Measurements from ENCODE around the gene UNC5C.
"Not testable (repeated sequence)": the region's sequence is repeated elsewhere in the genome, so short reads cannot be mapped to it uniquely, and the experiment has no call there.

The UNC5C gene

DNA sequence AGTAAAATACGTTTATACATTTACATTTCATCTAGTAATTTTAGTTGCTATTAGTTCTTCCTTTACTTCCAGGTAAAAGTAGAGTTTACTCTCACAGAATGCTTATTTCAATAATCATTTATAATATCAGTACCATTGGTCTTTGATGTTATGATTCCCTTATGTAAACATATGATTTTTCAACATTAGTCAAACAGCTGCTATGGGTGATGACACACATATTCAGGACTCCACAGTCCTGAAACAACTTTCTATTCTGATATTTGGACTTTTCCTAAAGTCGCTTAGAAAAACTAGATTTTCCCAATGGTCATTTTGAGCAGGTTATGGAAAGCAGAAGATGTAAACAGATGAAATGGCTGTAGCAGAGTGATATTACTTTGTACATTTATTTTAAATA, 369.8 kb downstream of the UNC5C start:
- 100% methylated on average over 1 of the region's 2 CpGs for WGBS (ENCODE audit: insufficient coverage)
- H3K9me3 ChIP-seq (ENCODE audit: control extremely low read depth in 1 of 5, control insufficient read depth in 4 of 5, insufficient read depth in 2 of 5, low read depth in 1 of 5, low read length in 4 of 5), result no peaks in the 10 kb centered on the region
- no peak for DNase-seq
- ChIA-PET CTCF (no interaction called here), POLR2A (no interaction called here)
- H3K4me3 ChIP-seq (ENCODE audit: control insufficient read depth in 1 of 7, extremely low read depth in 1 of 7, insufficient read depth in 4 of 7, low read depth in 2 of 7, low read length in 6 of 7), result no peak overlapping the region
- no peaks in the 10 kb centered on the region for H3K27me3 ChIP-seq (replicated peaks in 2 of 5; ENCODE audit: control insufficient read depth in 4 of 5, insufficient read depth in 5 of 5, low read length in 4 of 5)
- H3K4me1 ChIP-seq (ENCODE audit: control extremely low read depth in 1 of 4, control insufficient read depth in 4 of 4, insufficient read depth in 4 of 4, low read length in 3 of 4), result no peaks in the 10 kb centered on the region
- H3K27ac ChIP-seq (ENCODE audit: insufficient read depth in 1 of 2, low read depth in 1 of 2, low read length in 2 of 2, poor library complexity in 1 of 2, severe bottlenecking in 2 of 2), result no peak overlapping the region
- no peaks in the 10 kb centered on the region for H3K36me3 ChIP-seq (ENCODE audit: control insufficient read depth in 4 of 4, insufficient read depth in 4 of 4, low read length in 3 of 4)

DNA sequence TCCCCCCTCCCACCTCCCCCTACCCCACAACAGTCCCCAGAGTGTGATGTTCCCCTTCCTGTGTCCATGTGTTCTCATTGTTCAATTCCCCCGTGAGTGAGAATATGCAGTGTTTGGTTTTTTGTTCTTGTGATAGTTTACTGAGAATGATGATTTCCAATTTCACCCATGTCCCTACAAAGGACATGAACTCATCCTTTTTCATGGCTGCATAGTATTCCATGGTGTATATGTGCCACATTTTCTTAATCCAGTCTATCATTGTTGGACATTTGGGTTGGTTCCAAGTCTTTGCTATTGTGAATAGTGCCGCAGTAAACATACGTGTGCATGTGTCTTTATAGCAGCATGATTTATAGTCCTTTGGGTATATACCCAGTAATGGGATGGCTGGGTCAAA, 377.4 kb downstream of the UNC5C start:
- DNase-seq; H3K4me1 ChIP-seq (ENCODE audit: control extremely low read depth in 1 of 4, control insufficient read depth in 4 of 4, insufficient read depth in 4 of 4, low read length in 3 of 4); H3K36me3 ChIP-seq (ENCODE audit: control insufficient read depth in 4 of 4, insufficient read depth in 4 of 4, low read length in 3 of 4); H3K4me3 ChIP-seq (ENCODE audit: control insufficient read depth in 1 of 7, extremely low read depth in 1 of 7, insufficient read depth in 4 of 7, low read depth in 2 of 7, low read length in 6 of 7); H3K27me3 ChIP-seq (replicated peaks in 2 of 5; ENCODE audit: control insufficient read depth in 4 of 5, insufficient read depth in 5 of 5, low read length in 4 of 5); H3K9me3 ChIP-seq (ENCODE audit: control extremely low read depth in 1 of 5, control insufficient read depth in 4 of 5, insufficient read depth in 2 of 5, low read depth in 1 of 5, low read length in 4 of 5); CTCF ChIA-PET; H3K27ac ChIP-seq (ENCODE audit: insufficient read depth in 1 of 2, low read depth in 1 of 2, low read length in 2 of 2, poor library complexity in 1 of 2, severe bottlenecking in 2 of 2); POLR2A ChIA-PET: not testable (repeated sequence)
- no CpG with 5 or more reads among the region's 3 CpGs for WGBS (ENCODE audit: insufficient coverage)

DNA sequence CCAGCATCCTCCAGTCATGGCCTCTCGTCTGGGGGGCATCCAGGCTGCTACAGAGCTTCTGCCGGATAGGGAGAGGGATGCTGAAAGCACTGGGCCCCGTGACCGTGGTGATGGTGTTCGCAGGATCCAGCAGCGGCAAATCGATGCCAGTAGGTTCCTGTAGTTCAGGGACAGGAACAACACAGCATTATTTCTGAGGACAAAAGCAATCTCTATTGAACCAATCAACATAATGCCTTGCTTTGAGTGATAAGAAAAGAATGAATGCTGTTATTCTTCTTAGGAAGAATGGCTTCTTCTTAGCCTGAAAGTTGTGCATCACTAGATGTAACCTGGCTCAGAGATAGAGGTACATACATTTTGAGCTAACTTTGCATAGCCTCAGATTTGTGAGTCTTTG, 378.6 kb downstream of the UNC5C start:
- Histone ChIP-seq H3K27me3 (replicated peaks in 2 of 5; ENCODE audit: control insufficient read depth in 4 of 5, insufficient read depth in 5 of 5, low read length in 4 of 5) (no peaks in the 10 kb centered on the region), H3K9me3 (ENCODE audit: control extremely low read depth in 1 of 5, control insufficient read depth in 4 of 5, insufficient read depth in 2 of 5, low read depth in 1 of 5, low read length in 4 of 5) (no peaks in the 10 kb centered on the region), H3K4me3 (ENCODE audit: control insufficient read depth in 1 of 7, extremely low read depth in 1 of 7, insufficient read depth in 4 of 7, low read depth in 2 of 7, low read length in 6 of 7) (no peak overlapping the region), H3K27ac (ENCODE audit: insufficient read depth in 1 of 2, low read depth in 1 of 2, low read length in 2 of 2, poor library complexity in 1 of 2, severe bottlenecking in 2 of 2) (no peak overlapping the region), H3K4me1 (ENCODE audit: control extremely low read depth in 1 of 4, control insufficient read depth in 4 of 4, insufficient read depth in 4 of 4, low read length in 3 of 4) (peaks cover 0 to 2% (median 0%) of the 10 kb centered on the region in 4 experiments), H3K36me3 (ENCODE audit: control insufficient read depth in 4 of 4, insufficient read depth in 4 of 4, low read length in 3 of 4) (no peaks in the 10 kb centered on the region)
- 96% methylated on average over 5 of the region's 7 CpGs for WGBS (ENCODE audit: insufficient coverage)
- DNase-seq, result no peak
- ChIA-PET POLR2A (no interaction called here), CTCF (no interaction called here)

DNA sequence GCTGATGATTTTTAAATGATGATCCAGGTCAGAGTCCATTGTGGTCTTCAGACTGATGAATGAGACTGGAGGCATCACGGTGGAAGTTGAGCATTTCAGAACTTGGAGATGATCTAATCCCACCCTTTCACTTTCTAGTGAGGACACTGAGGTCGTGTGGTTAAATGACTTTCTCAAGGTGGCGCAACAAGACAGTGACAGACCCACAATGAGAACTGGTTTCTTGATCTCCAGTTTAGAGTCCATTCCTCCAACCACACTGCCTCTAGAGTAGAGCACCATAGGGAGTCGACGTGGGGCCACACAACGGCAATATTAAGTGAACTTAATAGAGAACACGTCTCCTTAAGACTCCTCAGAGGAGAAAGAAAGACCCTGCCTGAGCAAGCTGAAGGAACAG, 381.0 kb downstream of the UNC5C start:
- WGBS (ENCODE audit: insufficient coverage), result 98% methylated on average over 4 of the region's 7 CpGs
- ChIA-PET POLR2A (no interaction called here), CTCF (interaction anchor here (0.9 to 2.0 kb wide), 5 partner anchors 10 to 1987 kb away, joined by 3 to 5 read pairs (median 3); no protein-coding TSS in a partner anchor)
- Histone ChIP-seq H3K27me3 (replicated peaks in 2 of 5; ENCODE audit: control insufficient read depth in 4 of 5, insufficient read depth in 5 of 5, low read length in 4 of 5) (no peaks in the 10 kb centered on the region), H3K4me1 (ENCODE audit: control extremely low read depth in 1 of 4, control insufficient read depth in 4 of 4, insufficient read depth in 4 of 4, low read length in 3 of 4) (peaks cover 0 to 2% (median 0%) of the 10 kb centered on the region in 4 experiments), H3K27ac (ENCODE audit: insufficient read depth in 1 of 2, low read depth in 1 of 2, low read length in 2 of 2, poor library complexity in 1 of 2, severe bottlenecking in 2 of 2) (no peak overlapping the region), H3K9me3 (ENCODE audit: control extremely low read depth in 1 of 5, control insufficient read depth in 4 of 5, insufficient read depth in 2 of 5, low read depth in 1 of 5, low read length in 4 of 5) (no peaks in the 10 kb centered on the region), H3K36me3 (ENCODE audit: control insufficient read depth in 4 of 4, insufficient read depth in 4 of 4, low read length in 3 of 4) (no peaks in the 10 kb centered on the region), H3K4me3 (ENCODE audit: control insufficient read depth in 1 of 7, extremely low read depth in 1 of 7, insufficient read depth in 4 of 7, low read depth in 2 of 7, low read length in 6 of 7) (no peak overlapping the region)
- no peak for DNase-seq

DNA sequence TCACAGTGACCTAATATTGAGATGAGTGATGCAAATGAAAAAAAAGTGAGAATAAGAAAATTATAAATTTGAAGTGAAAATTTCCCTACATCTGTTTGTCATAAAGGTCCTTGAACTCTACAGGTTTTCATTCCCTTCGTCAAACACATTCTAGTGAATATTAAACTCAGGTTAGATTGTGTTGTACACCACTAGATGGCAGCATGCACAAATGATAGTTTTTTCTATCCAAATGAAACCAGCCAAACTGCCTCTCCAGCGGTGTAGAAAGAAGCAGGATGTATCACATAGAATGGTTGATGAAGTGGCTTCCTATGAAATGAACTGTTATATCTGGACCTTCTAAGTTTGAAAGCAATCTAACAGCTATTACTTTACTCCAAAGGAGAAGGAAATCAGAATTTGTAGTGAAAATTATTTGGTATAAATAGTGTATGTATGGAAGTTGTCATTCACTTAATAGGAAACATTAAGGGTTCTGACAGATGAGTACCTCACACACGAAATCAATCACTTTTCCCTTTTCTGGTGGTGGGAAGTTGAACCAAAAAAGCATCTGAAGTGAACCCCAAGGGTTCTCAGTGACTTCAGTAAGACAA, 382.7 kb downstream of the UNC5C start:
- ChIA-PET CTCF (interaction anchor here (0.7 to 2.0 kb wide), 6 partner anchors 9 to 1986 kb away, joined by 3 to 5 read pairs (median 4); no protein-coding TSS in a partner anchor), POLR2A (no interaction called here)
- no peaks in the 10 kb centered on the region for H3K9me3 ChIP-seq (ENCODE audit: control extremely low read depth in 1 of 5, control insufficient read depth in 4 of 5, insufficient read depth in 2 of 5, low read depth in 1 of 5, low read length in 4 of 5)
- no peak overlapping the region for H3K4me3 ChIP-seq (ENCODE audit: control insufficient read depth in 1 of 7, extremely low read depth in 1 of 7, insufficient read depth in 4 of 7, low read depth in 2 of 7, low read length in 6 of 7)
- no peak overlapping the region for H3K27ac ChIP-seq (ENCODE audit: insufficient read depth in 1 of 2, low read depth in 1 of 2, low read length in 2 of 2, poor library complexity in 1 of 2, severe bottlenecking in 2 of 2)
- H3K36me3 ChIP-seq (ENCODE audit: control insufficient read depth in 4 of 4, insufficient read depth in 4 of 4, low read length in 3 of 4), result no peaks in the 10 kb centered on the region
- H3K4me1 ChIP-seq (ENCODE audit: control extremely low read depth in 1 of 4, control insufficient read depth in 4 of 4, insufficient read depth in 4 of 4, low read length in 3 of 4), result peaks cover 0 to 2% (median 0%) of the 10 kb centered on the region in 4 experiments
- peak; percentile 64 to 86 (median 81) for DNase-seq
- no CpG with 5 or more reads among the region's 3 CpGs for WGBS (ENCODE audit: insufficient coverage)
- no peaks in the 10 kb centered on the region for H3K27me3 ChIP-seq (replicated peaks in 2 of 5; ENCODE audit: control insufficient read depth in 4 of 5, insufficient read depth in 5 of 5, low read length in 4 of 5)

DNA sequence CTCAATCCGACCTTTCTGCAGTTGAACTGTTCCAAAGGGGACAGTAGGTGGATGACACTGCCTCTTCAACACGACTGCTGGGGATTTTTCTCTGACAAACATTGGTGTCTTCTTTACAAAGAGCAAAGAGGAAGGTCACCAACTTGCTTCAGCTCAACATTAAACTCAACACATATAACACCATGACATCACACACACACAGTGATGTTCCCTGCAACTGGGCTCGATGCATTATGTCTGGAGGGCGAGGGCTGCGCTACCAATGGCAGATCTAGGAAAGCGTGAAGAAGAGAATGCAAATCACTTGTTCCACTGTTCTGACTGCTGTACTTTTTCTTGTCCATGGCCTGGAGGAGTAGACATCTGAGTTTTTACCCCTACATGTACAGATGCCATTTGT, 385.9 kb downstream of the UNC5C start:
- ChIA-PET CTCF (interaction anchor here (0.9 kb wide), 1 partner anchor 382 kb away, joined by 3 read pairs; no protein-coding TSS in a partner anchor), POLR2A (no interaction called here)
- no peak overlapping the region for H3K27ac ChIP-seq (ENCODE audit: insufficient read depth in 1 of 2, low read depth in 1 of 2, low read length in 2 of 2, poor library complexity in 1 of 2, severe bottlenecking in 2 of 2)
- H3K4me1 ChIP-seq (ENCODE audit: control extremely low read depth in 1 of 4, control insufficient read depth in 4 of 4, insufficient read depth in 4 of 4, low read length in 3 of 4), result peaks cover 0 to 5% (median 2%) of the 10 kb centered on the region in 4 experiments
- no peaks in the 10 kb centered on the region for H3K27me3 ChIP-seq (replicated peaks in 2 of 5; ENCODE audit: control insufficient read depth in 4 of 5, insufficient read depth in 5 of 5, low read length in 4 of 5)
- no peak for DNase-seq
- no peak overlapping the region for H3K4me3 ChIP-seq (ENCODE audit: control insufficient read depth in 1 of 7, extremely low read depth in 1 of 7, insufficient read depth in 4 of 7, low read depth in 2 of 7, low read length in 6 of 7)
- H3K36me3 ChIP-seq (ENCODE audit: control insufficient read depth in 4 of 4, insufficient read depth in 4 of 4, low read length in 3 of 4), result no peaks in the 10 kb centered on the region
- no peaks in the 10 kb centered on the region for H3K9me3 ChIP-seq (ENCODE audit: control extremely low read depth in 1 of 5, control insufficient read depth in 4 of 5, insufficient read depth in 2 of 5, low read depth in 1 of 5, low read length in 4 of 5)
- WGBS (ENCODE audit: insufficient coverage), result 100% methylated on average over 6 of the region's 6 CpGs

DNA sequence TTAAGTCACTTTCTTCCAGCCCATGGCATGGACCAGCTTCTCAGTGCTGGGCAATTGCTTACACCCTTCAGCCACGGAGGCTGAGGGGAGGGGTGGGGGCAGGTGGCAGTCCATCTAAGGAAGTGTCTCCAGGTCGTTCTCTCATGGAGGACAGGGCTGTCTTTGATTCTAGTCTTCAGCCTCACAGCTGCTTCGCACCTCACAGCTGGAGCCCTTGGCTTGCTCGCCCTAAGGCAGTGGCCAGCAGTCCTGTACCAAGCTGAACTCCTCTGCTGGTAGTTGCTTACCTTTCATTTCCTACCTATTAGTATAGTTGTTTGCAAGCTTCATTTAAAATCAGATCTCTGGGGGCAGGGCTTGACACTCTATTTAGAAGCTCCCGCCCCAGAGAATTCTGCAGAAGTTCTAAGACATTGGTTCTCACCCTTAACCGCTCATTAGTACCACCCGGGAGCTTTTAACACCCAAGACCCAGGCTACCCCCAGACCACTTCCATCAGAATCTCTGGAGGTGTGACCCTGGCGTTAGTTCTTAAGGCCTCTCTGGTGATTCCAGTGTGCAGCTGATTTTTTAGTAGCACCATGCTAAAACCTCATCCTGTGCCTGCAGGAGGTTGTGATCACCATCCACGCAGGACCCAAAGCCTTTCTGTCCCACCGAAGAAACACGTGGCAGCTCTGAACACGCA, 386.8 kb downstream of the UNC5C start:
- no peaks in the 10 kb centered on the region for H3K9me3 ChIP-seq (ENCODE audit: control extremely low read depth in 1 of 5, control insufficient read depth in 4 of 5, insufficient read depth in 2 of 5, low read depth in 1 of 5, low read length in 4 of 5)
- peaks cover 0 to 5% (median 2%) of the 10 kb centered on the region in 4 experiments for H3K4me1 ChIP-seq (ENCODE audit: control extremely low read depth in 1 of 4, control insufficient read depth in 4 of 4, insufficient read depth in 4 of 4, low read length in 3 of 4)
- H3K4me3 ChIP-seq (ENCODE audit: control insufficient read depth in 1 of 7, extremely low read depth in 1 of 7, insufficient read depth in 4 of 7, low read depth in 2 of 7, low read length in 6 of 7), result no peak overlapping the region
- POLR2A ChIA-PET, result no interaction called here
- no peak overlapping the region for H3K27ac ChIP-seq (ENCODE audit: insufficient read depth in 1 of 2, low read depth in 1 of 2, low read length in 2 of 2, poor library complexity in 1 of 2, severe bottlenecking in 2 of 2)
- H3K36me3 ChIP-seq (ENCODE audit: control insufficient read depth in 4 of 4, insufficient read depth in 4 of 4, low read length in 3 of 4), result no peaks in the 10 kb centered on the region
- WGBS (ENCODE audit: insufficient coverage), result 98% methylated on average over 8 of the region's 12 CpGs
- CTCF ChIA-PET, result no interaction called here
- no peak for DNase-seq
- no peaks in the 10 kb centered on the region for H3K27me3 ChIP-seq (replicated peaks in 2 of 5; ENCODE audit: control insufficient read depth in 4 of 5, insufficient read depth in 5 of 5, low read length in 4 of 5)
